ENCODE measurements around the gene FCER1G.

- no peak for TF ChIP-seq POLR2A (IDR thresholded peaks at IDR 0.05)
- TF ChIP-seq CTCF (IDR thresholded peaks at IDR 0.05): no peak
Measured at GRCh38 chr1:161267321-161267720, 52.2 kb downstream of the FCER1G start.

Data from esophagus squamous epithelium (tissue), 4 donors.